Neural progenitor cell (in vitro differentiated cells): Measurements from ENCODE around the gene ANP32E. TPM values are rescaled to one million over a fixed set of nuclear protein-coding genes. Genes with fewer than 3 reads are reported as not detected.
A peak's percentile ranks its signal among the peaks of the same experiment; 100 is the strongest.

Source experiments
- DNase-seq: peaks from one replicate; pipeline ENCODE4 v3.0.0-alpha.2; 2016; ENCODE audit warnings: low spot score
- H2AFZ ChIP-seq: fragments of 200-600 bp; sonication (generic); replicated peaks from 2 replicates; pipeline ENCODE4 v1.6.1; 2016; ENCODE audit warnings: antibody characterized with exemption
- H3F3A ChIP-seq: fragments of 200-600 bp; sonication (generic); 2 replicates; pipeline ENCODE4 v1.6.1; 2016; ENCODE audit warnings: antibody characterized with exemption, low read depth
- H3K27ac ChIP-seq: fragments of 200-600 bp; sonication (generic); 2 replicates; pipeline ENCODE4 v1.5.1; 2016; ENCODE audit warnings: mild to moderate bottlenecking
- H3K27me3 ChIP-seq: fragments of 200-600 bp; sonication (generic); 2 replicates; pipeline ENCODE4 v1.6.1; 2016; ENCODE audit warnings: mild to moderate bottlenecking, moderate library complexity
- H3K36me3 ChIP-seq: fragments of 200-600 bp; sonication (generic); 2 replicates; pipeline ENCODE4 v1.5.1; 2016
- H3K4me1 ChIP-seq: fragments of 200-600 bp; sonication (generic); 2 replicates; pipeline ENCODE4 v1.6.1; 2016; ENCODE audit warnings: mixed run types
- H3K4me2 ChIP-seq: fragments of 200-600 bp; sonication (generic); 2 replicates; pipeline ENCODE4 v1.6.1; 2016
- H3K4me3 ChIP-seq: fragments of 200-600 bp; sonication (generic); 2 replicates; pipeline ENCODE4 v1.5.1; 2016
- H3K79me2 ChIP-seq: fragments of 200-600 bp; sonication (generic); 2 replicates; pipeline ENCODE4 v1.6.1; 2016; ENCODE audit warnings: low read depth
- H3K9ac ChIP-seq: fragments of 200-600 bp; sonication (generic); 2 replicates; pipeline ENCODE4 v1.6.1; 2016
- H3K9me3 ChIP-seq: fragments of 200-600 bp; sonication (generic); 2 replicates; pipeline ENCODE4 v1.5.1; 2016; ENCODE audit warnings: low read depth
- H4K20me1 ChIP-seq: fragments of 200-600 bp; sonication (generic); 2 replicates; pipeline ENCODE4 v1.6.1; 2016; ENCODE audit warnings: low read depth
- H3K27ac Mint-ChIP-seq: 3 replicates; pipeline ENCODE4 v1.8.0; 2021; ENCODE audit warnings: mixed read lengths
- H3K27me3 Mint-ChIP-seq: 2 replicates; pipeline ENCODE4 v1.8.0; 2022; ENCODE audit warnings: low read depth, mild to moderate bottlenecking, inconsistent platforms, moderate library complexity, mixed read lengths; ENCODE audit not compliant: insufficient read depth
- H3K36me3 Mint-ChIP-seq: 3 replicates; pipeline ENCODE4 v1.8.0; 2021; ENCODE audit warnings: mixed read lengths
- H3K4me1 Mint-ChIP-seq: 3 replicates; pipeline ENCODE4 v1.8.0; 2021; ENCODE audit warnings: mixed read lengths
- H3K4me3 Mint-ChIP-seq: 3 replicates; pipeline ENCODE4 v1.8.0; 2021; ENCODE audit warnings: mild to moderate bottlenecking, moderate library complexity, mixed read lengths
- H3K9me3 Mint-ChIP-seq: 3 replicates; pipeline ENCODE4 v1.8.0; 2020; ENCODE audit warnings: mixed read lengths
- EZH2 ChIP-seq: fragments of 200-600 bp; sonication (generic); IDR thresholded peaks from 2 replicates; pipeline ENCODE4 v1.6.1; 2017; ENCODE audit warnings: antibody characterized with exemption, mild to moderate bottlenecking, moderate library complexity
- EZH2phosphoT487 ChIP-seq: fragments of 200-600 bp; sonication (generic); IDR thresholded peaks from 2 replicates; pipeline ENCODE4 v1.6.1; 2017; ENCODE audit warnings: antibody characterized with exemption
- total RNA-seq: library from RNA; depleted of rRNA; stranded (reverse); fragments of >200 nt; gene quantifications from 2 replicates; pipeline ENCODE4 v1.2.3, GENCODE V29; 2015; ENCODE audit warnings: low replicate concordance
- TF ChIP-seq, protein P1 (sequence below): fragments of 200-600 bp; sonication (generic); IDR thresholded peaks from 2 replicates; pipeline ENCODE4 v1.5.1; 2017; ENCODE audit warnings: antibody characterized with exemption, mild to moderate bottlenecking

The ANP32E gene
- total RNA-seq, 1 donor from 2014 or later = 201 TPM

DNA sequence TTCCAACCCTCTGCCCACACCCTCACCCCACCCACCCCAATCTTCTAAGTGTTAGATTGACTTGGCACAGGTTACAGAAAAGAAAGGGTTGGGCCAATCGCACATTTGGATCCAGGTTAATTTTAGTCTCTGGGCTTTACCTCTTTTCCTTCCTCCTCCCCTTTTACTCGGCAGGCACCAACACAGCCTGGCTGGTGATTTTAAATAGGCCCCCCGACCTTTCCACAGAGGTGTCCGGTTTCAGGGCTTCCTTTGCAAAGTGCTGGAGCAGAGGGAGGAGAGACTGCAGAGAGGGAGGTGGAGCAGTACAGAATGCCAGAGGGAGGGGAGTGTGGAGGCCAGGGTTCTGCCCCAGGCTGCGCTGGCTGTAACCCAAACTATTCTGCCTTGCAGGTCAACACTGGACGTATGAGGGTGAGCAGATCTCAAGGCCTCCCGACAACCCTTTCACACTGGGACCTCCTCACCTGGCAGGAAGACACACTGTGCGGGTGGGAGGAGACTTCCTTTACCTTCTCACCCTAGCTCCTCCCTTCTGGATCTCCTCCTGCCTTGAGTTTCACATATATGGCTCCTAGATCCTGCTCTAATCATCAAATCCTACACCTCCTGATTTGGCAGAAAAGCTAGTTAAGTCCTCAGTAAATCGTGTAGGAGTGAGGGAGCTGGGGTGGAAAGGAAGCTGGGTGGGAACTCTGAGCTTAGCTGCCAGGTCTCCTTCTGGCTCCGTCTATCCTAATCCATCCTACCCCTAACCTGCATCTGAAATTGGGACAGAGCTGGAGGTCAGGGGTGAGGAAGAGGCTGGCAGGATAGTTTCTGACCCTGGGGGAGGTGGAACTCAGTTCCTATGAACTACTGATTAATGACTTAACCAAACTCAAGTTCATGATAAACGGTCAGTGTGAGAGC lies 24.1 kb upstream of the ANP32E start:
- Histone ChIP-seq H3K27me3 (no peaks in the 10 kb centered on the region), H3K4me1 (peaks cover 23% of the 10 kb centered on the region), H3K4me2 (peak overlapping the region; percentile 99), H3K36me3 (no peaks in the 10 kb centered on the region), H3K9me3 (no peaks in the 10 kb centered on the region), H3K79me2 (peaks cover 48% of the 10 kb centered on the region), H3K9ac (peak overlapping the region; percentile 67), H4K20me1 (no peaks in the 10 kb centered on the region), H3K27ac (peak overlapping the region; percentile 83), H2AFZ (no peak overlapping the region), H3F3A (peaks cover 74% of the 10 kb centered on the region), H3K4me3 (peak overlapping the region; percentile 84)
- TF ChIP-seq EZH2 (no peak), EZH2phosphoT487 (no peak)
- TF ChIP-seq, protein P1, sequence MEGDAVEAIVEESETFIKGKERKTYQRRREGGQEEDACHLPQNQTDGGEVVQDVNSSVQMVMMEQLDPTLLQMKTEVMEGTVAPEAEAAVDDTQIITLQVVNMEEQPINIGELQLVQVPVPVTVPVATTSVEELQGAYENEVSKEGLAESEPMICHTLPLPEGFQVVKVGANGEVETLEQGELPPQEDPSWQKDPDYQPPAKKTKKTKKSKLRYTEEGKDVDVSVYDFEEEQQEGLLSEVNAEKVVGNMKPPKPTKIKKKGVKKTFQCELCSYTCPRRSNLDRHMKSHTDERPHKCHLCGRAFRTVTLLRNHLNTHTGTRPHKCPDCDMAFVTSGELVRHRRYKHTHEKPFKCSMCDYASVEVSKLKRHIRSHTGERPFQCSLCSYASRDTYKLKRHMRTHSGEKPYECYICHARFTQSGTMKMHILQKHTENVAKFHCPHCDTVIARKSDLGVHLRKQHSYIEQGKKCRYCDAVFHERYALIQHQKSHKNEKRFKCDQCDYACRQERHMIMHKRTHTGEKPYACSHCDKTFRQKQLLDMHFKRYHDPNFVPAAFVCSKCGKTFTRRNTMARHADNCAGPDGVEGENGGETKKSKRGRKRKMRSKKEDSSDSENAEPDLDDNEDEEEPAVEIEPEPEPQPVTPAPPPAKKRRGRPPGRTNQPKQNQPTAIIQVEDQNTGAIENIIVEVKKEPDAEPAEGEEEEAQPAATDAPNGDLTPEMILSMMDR = no peak
- Mint-ChIP-seq H3K4me3 (peak overlapping the region; percentile 93), H3K27me3 (peaks cover 9% of the 10 kb centered on the region), H3K9me3 (no peaks in the 10 kb centered on the region), H3K4me1 (peaks cover 54% of the 10 kb centered on the region), H3K36me3 (peaks cover 12% of the 10 kb centered on the region), H3K27ac (peak overlapping the region; percentile 95)
- DNase-seq = peak; percentile 90

DNA sequence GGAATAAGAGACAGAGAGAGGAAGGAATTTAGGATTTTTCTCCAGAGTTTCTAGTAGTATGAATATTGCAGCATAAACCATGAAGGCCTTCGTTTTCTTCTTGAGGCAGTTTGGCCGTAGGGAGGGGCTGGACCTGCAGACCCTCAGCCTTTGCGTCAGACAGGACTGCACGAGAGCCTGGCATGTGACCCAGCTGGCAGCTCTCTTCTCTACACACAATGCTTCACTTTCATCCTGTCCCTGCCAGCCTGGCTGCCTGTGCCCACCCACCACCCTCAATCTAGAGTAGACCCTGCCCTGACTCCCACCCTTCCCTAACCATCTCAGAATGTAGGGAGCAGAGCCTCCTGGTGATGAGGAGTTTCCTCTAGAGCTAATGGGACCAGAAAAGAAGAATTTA lies 23.3 kb upstream of the ANP32E start:
- H3K27me3 ChIP-seq = no peaks in the 10 kb centered on the region
- no peaks in the 10 kb centered on the region for H4K20me1 ChIP-seq
- peak overlapping the region; percentile 95 for H3K27ac Mint-ChIP-seq
- H3F3A ChIP-seq = peaks cover 68% of the 10 kb centered on the region
- no peak overlapping the region for H2AFZ ChIP-seq
- peaks cover 9% of the 10 kb centered on the region for H3K27me3 Mint-ChIP-seq
- peak overlapping the region; percentile 83 for H3K27ac ChIP-seq
- H3K4me1 Mint-ChIP-seq = peaks cover 54% of the 10 kb centered on the region
- H3K36me3 ChIP-seq = no peaks in the 10 kb centered on the region
- peak overlapping the region; percentile 99 for H3K4me2 ChIP-seq
- peak overlapping the region; percentile 93 for H3K4me3 Mint-ChIP-seq
- DNase-seq = no peak
- TF ChIP-seq, protein P1 = no peak
- TF ChIP-seq EZH2 (no peak), EZH2phosphoT487 (no peak)
- H3K79me2 ChIP-seq = peaks cover 48% of the 10 kb centered on the region
- H3K36me3 Mint-ChIP-seq = peaks cover 12% of the 10 kb centered on the region
- H3K9me3 ChIP-seq = no peaks in the 10 kb centered on the region
- peaks cover 23% of the 10 kb centered on the region for H3K4me1 ChIP-seq
- peak overlapping the region; percentile 84 for H3K4me3 ChIP-seq
- H3K9ac ChIP-seq = peak overlapping the region; percentile 67
- no peaks in the 10 kb centered on the region for H3K9me3 Mint-ChIP-seq

DNA sequence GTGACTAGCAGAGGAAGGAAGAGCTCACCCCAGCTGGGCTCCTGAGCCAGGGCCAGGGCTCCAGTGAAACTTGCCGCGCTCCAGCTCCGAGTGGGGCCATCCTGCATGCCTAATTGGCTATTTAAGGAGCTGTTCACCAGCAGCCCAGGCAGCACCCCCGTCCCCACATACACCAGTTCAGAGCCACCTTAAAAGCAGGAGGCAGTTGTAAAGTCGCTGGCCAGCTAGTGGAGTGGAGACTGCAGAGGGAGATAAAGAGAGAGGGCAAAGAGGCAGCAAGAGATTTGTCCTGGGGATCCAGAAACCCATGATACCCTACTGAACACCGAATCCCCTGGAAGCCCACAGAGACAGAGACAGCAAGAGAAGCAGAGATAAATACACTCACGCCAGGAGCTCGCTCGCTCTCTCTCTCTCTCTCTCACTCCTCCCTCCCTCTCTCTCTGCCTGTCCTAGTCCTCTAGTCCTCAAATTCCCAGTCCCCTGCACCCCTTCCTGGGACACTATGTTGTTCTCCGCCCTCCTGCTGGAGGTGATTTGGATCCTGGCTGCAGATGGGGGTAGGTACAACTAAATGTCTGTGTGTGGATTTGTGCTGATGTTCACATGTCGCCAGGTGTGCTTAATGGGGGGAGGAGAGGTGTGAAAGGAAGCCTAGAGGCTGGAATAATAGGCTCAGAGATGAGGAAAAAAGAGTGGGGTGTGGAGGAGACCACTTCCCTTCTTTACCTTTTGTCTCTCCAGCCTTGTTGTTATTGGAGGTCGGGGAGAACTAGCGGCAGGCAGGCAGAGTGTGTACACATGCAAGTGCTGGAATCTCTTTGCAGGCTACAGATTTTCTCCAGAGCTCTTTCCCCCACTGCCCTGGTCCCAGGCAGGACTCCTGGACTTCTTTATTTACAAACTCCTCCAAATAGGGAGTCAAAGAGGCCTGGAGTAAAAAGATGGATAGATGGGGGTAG lies 22.0 kb upstream of the ANP32E start, which contains the start of gene CA14:
CA14 (plus strand) TSS at position 151 of the 962 bp plus-strand sequence; CDS start at position 506, 355 bp downstream.
- Histone ChIP-seq H3K4me3 (peak within 1 kb of the TSS; percentile 84), H3K4me2 (peak within 1 kb of the TSS; percentile 99), H3K36me3 (no peaks in the 10 kb centered on the region), H4K20me1 (no peaks in the 10 kb centered on the region), H2AFZ (no peak within 1 kb of the TSS), H3K27ac (peak within 1 kb of the TSS; percentile 98), H3F3A (peaks cover 62% of the 10 kb centered on the region), H3K9me3 (no peaks in the 10 kb centered on the region), H3K4me1 (peaks cover 23% of the 10 kb centered on the region), H3K79me2 (peaks cover 48% of the 10 kb centered on the region), H3K27me3 (no peaks in the 10 kb centered on the region), H3K9ac (peak within 1 kb of the TSS; percentile 67)
- peak; percentile 80 for DNase-seq
- Mint-ChIP-seq H3K36me3 (peaks cover 12% of the 10 kb centered on the region), H3K27ac (peak within 1 kb of the TSS; percentile 95), H3K9me3 (no peaks in the 10 kb centered on the region), H3K4me3 (peak within 1 kb of the TSS; percentile 93), H3K4me1 (peaks cover 54% of the 10 kb centered on the region), H3K27me3 (peaks cover 12% of the 10 kb centered on the region)
- TF ChIP-seq, protein P1 = no peak
- TF ChIP-seq EZH2phosphoT487 (no peak), EZH2 (no peak)
